Superior temporal gyrus (tissue), 1 donor: Measurements from ENCODE around the gene SNAPC2.

ENCODE experiments used
- DNase-seq: peaks from one replicate; pipeline ENCODE4 v3.0.0-alpha.2; 2016; ENCODE audit errors: extremely low spot score

SNAPC2 gene

GRCh38 chr19:7919610-7920518 is at the start of gene SNAPC2:
SNAPC2 (plus strand) TSS chr19:7920338; CDS start chr19:7920367, 29 bp downstream.
- peak; percentile 79 for DNase-seq

GRCh38 chr19:7870571-7871436 is 49.3 kb upstream of the SNAPC2 start:
- no peak for DNase-seq

GRCh38 chr19:7871437-7872305 is 48.5 kb upstream of the SNAPC2 start:
- DNase-seq, result peak; percentile 59

- DNase-seq, result no peak
Observed at GRCh38 chr19:7872306-7873204, 47.6 kb upstream of the SNAPC2 start.

- no peak for DNase-seq
Observed at GRCh38 chr19:7873304-7874075, 46.6 kb upstream of the SNAPC2 start.

GRCh38 chr19:7874076-7874896 is 45.9 kb upstream of the SNAPC2 start, which contains the start of gene PRR36:
PRR36 (minus strand) TSS chr19:7874390; CDS start chr19:7873689, 701 bp downstream.
- DNase-seq, result peak; percentile 54

- no peak for DNase-seq
Observed at GRCh38 chr19:7874897-7875273, 45.3 kb upstream of the SNAPC2 start.

GRCh38 chr19:7877249-7877836 is 42.8 kb upstream of the SNAPC2 start:
- DNase-seq, result no peak

- DNase-seq, result no peak
Observed at GRCh38 chr19:7879111-7879807, 40.9 kb upstream of the SNAPC2 start.

- no peak for DNase-seq
Observed at GRCh38 chr19:7879836-7880235, 40.3 kb upstream of the SNAPC2 start.

GRCh38 chr19:7881910-7882309 is 38.2 kb upstream of the SNAPC2 start:
- no peak for DNase-seq

- DNase-seq, result no peak
Observed at GRCh38 chr19:7883105-7883504, 37.0 kb upstream of the SNAPC2 start.

- no peak for DNase-seq
Observed at GRCh38 chr19:7883796-7884570, 36.2 kb upstream of the SNAPC2 start.

- DNase-seq, result no peak
Observed at GRCh38 chr19:7885818-7886217, 34.3 kb upstream of the SNAPC2 start.

GRCh38 chr19:7887408-7888144 is 32.6 kb upstream of the SNAPC2 start:
- DNase-seq, result no peak

- no peak for DNase-seq
Observed at GRCh38 chr19:7888145-7888825, 31.9 kb upstream of the SNAPC2 start, which contains the start of gene LRRC8E. LRRC8E (plus strand) TSS chr19:7888510; CDS start chr19:7895604, 7,094 bp downstream.
